ENCODE data around the gene COPZ1. TPM values are rescaled to one million over a fixed set of nuclear protein-coding genes. Genes with fewer than 3 reads are reported as not detected.

Gene COPZ1
- total RNA-seq, 1 experiment from 2014 or later, result 207 TPM

DNA sequence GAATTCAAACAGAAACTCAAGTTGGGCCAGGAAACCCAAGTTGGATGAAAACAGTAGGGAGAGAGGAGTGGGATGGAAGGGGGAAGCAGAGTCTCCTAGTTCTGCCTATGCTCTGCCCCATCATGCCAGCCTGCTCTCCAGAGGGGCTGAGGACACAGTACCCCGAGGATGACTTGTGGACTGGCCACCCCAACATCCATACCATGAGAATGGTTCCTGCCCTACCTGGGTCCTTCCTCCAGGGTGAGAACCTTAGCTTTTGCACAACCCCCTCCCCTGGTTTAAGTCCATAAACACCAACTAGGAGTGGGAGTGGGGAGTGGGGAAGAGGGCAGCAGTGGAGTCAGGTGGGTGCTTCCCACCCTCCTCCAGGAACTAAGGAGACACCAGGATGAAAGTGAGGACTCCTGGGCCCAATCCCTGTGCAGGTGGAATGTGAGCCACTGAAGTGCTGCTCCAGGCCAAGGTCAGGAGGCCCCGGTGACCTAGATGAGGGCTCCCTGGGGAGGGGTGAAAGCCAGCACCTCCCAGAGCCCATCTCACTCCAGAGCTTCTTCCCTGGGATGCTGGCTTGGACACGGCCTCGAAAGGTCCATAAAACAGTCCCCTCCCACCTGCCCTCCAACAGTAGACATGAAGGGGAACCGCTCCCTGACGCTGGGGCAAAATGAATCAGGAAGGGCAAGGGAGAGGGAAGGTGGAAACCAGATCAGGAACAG, 53.0 kb downstream of the COPZ1 start:
- Mint-ChIP-seq H3K27ac (ENCODE audit: low read depth, unreplicated experiment) (no peak overlapping the region), H3K4me3 (ENCODE audit: unreplicated experiment) (peak overlapping the region; percentile 74), H3K9me3 (ENCODE audit: unreplicated experiment) (no peaks in the 10 kb centered on the region), H3K4me1 (ENCODE audit: insufficient read depth, unreplicated experiment) (peaks cover 45% of the 10 kb centered on the region), H3K27me3 (ENCODE audit: insufficient read depth, unreplicated experiment) (no peaks in the 10 kb centered on the region), H3K36me3 (ENCODE audit: insufficient read depth, unreplicated experiment) (no peaks in the 10 kb centered on the region)
- no peak for DNase-seq (ENCODE audit: unreplicated experiment)
- intact Hi-C loops (cut with micrococcal nuclease), result no loop called here
- ChIA-PET POLR2A (interaction anchor here (0.7 to 1.7 kb wide), 3 partner anchors 9 to 97 kb away, joined by 3 to 9 read pairs (median 4); partner anchors contain the start of gene HNRNPA1), CTCF (interaction anchor here (1.3 to 8.2 kb wide), 11 partner anchors 6 to 171 kb away, joined by 7 to 120 read pairs (median 30); partner anchors contain the start of gene COPZ1)
- TF ChIP-seq, protein P1, sequence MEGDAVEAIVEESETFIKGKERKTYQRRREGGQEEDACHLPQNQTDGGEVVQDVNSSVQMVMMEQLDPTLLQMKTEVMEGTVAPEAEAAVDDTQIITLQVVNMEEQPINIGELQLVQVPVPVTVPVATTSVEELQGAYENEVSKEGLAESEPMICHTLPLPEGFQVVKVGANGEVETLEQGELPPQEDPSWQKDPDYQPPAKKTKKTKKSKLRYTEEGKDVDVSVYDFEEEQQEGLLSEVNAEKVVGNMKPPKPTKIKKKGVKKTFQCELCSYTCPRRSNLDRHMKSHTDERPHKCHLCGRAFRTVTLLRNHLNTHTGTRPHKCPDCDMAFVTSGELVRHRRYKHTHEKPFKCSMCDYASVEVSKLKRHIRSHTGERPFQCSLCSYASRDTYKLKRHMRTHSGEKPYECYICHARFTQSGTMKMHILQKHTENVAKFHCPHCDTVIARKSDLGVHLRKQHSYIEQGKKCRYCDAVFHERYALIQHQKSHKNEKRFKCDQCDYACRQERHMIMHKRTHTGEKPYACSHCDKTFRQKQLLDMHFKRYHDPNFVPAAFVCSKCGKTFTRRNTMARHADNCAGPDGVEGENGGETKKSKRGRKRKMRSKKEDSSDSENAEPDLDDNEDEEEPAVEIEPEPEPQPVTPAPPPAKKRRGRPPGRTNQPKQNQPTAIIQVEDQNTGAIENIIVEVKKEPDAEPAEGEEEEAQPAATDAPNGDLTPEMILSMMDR (IDR thresholded peaks at IDR 0.05; ENCODE audit: unreplicated experiment), result no peak
- BruUV-seq (replicated peaks), result no TSS peak

DNA sequence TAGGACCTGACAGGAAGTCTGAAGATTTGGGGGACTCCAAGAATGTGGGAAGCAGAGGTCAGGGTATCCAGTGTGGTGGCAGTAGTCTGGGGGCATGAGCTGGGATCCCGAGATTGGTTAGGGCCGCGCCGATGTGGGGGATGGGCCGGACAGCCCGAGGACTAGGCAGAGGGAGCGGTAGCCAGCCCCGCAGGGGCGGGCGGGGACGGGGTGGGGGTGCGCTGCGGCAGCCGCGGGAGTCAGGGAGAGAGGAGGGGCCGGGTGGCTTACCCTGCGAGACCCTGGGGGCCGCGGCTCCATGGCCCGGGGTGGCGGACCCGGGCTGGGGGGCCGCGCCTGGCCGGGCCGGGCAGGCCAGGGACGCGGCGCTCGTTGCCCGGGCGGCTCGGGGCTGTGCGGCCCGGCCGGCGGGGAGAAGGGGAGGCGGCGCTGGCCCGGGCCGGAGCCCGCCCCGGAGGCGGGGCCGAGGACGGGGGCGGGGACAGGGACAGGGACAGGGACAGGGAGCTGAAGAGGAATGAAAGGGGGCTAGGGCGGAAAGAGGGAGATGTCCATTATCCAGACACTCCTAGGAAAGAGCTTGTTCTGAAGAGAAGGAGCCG, 54.0 kb downstream of the COPZ1 start:
- Mint-ChIP-seq H3K9me3 (ENCODE audit: unreplicated experiment) (no peaks in the 10 kb centered on the region), H3K36me3 (ENCODE audit: insufficient read depth, unreplicated experiment) (no peaks in the 10 kb centered on the region), H3K4me3 (ENCODE audit: unreplicated experiment) (peak overlapping the region; percentile 74), H3K4me1 (ENCODE audit: insufficient read depth, unreplicated experiment) (peaks cover 43% of the 10 kb centered on the region), H3K27me3 (ENCODE audit: insufficient read depth, unreplicated experiment) (no peaks in the 10 kb centered on the region), H3K27ac (ENCODE audit: low read depth, unreplicated experiment) (no peak overlapping the region)
- TF ChIP-seq, protein P1 (IDR thresholded peaks at IDR 0.05; ENCODE audit: unreplicated experiment), result no peak
- BruUV-seq (replicated peaks), result no TSS peak
- intact Hi-C loops (cut with micrococcal nuclease), result loop anchor here (1.0 kb wide), 2 partner anchors 9 to 15 kb away; no protein-coding TSS in a partner anchor
- CTCF ChIA-PET, result interaction anchor here (0.6 to 8.2 kb wide), 65 partner anchors 7 to 391 kb away, joined by 3 to 120 read pairs (median 7); partner anchors contain the start of genes COPZ1, HNRNPA1, HOXC5 and NFE2
- DNase-seq (ENCODE audit: unreplicated experiment), result peak; percentile 52
- POLR2A ChIA-PET, result interaction anchor here (0.7 to 2.4 kb wide), 9 partner anchors 8 to 98 kb away, joined by 3 to 20 read pairs (median 4); partner anchors contain the start of gene HNRNPA1

DNA sequence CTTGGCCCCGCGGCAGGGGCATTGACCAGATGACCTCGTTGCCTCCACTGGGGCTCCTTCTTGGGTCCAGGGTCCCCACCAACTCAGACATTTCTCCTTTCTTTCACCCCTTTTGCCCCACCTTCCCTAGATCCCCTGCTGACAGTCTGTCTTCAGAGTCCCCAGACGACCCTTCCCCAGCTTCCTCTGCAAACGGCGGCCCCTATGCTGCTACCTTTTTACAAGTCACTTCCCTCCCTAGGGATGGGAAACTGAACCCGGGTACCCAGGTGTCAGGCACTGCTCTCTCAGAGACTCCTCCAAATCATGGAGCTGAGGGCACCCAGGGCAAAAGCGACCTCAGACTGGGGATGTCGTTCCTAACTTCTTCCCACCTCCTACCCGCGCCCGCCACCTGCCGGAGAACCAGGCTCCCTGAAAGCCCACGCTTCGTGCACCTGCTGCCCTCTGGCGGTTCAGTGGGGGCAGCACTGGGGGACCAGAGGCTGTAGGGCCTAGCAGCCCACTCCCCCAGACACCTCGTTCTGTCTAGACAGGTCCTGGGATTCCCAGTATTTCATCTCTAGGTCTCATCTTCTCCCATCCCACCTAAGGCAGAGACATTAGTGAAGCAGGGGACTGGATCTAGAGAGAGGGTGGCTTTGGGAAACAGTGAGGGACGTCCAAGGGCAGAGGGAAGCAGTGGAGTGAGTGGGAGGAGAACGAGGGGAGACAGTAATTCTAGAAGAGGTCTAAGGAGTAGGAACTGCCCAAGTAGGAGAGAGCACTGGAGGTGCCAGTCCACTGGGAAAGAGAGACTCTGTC, 54.7 kb downstream of the COPZ1 start:
- CTCF ChIA-PET, result interaction anchor here (0.6 to 8.2 kb wide), 71 partner anchors 8 to 575 kb away, joined by 3 to 120 read pairs (median 6); partner anchors contain the start of genes COPZ1, HNRNPA1, HOXC5 and NFE2
- POLR2A ChIA-PET, result interaction anchor here (0.7 to 2.4 kb wide), 10 partner anchors 8 to 99 kb away, joined by 3 to 20 read pairs (median 4); partner anchors contain the start of gene HNRNPA1
- Mint-ChIP-seq H3K27me3 (ENCODE audit: insufficient read depth, unreplicated experiment) (no peaks in the 10 kb centered on the region), H3K4me1 (ENCODE audit: insufficient read depth, unreplicated experiment) (peaks cover 37% of the 10 kb centered on the region), H3K36me3 (ENCODE audit: insufficient read depth, unreplicated experiment) (no peaks in the 10 kb centered on the region), H3K9me3 (ENCODE audit: unreplicated experiment) (no peaks in the 10 kb centered on the region), H3K27ac (ENCODE audit: low read depth, unreplicated experiment) (peak overlapping the region; percentile 49), H3K4me3 (ENCODE audit: unreplicated experiment) (peak overlapping the region; percentile 74)
- no TSS peak for BruUV-seq (replicated peaks)
- intact Hi-C loops (cut with micrococcal nuclease), result loop anchor here (1.0 kb wide), 2 partner anchors 9 to 15 kb away; no protein-coding TSS in a partner anchor
- TF ChIP-seq, protein P1 (IDR thresholded peaks at IDR 0.05; ENCODE audit: unreplicated experiment), result peak; percentile 99
- DNase-seq (ENCODE audit: unreplicated experiment), result peak; percentile 92
